Esophagus squamous epithelium (tissue), 5 donors: ENCODE data around the gene KAZN. TPM values are rescaled to one million over a fixed set of nuclear protein-coding genes. Genes with fewer than 3 reads are reported as not detected.

Experiments
- DNase-seq: peaks from one replicate; lab custom pipeline; 2025; lab: John Stamatoyannopoulos, UW
- H3K27ac ChIP-seq, 4 donors: fragments of 200-600 bp; sonication (generic); one replicate each; pipeline ENCODE4 v1.5.1; 2016 to 2019; ENCODE audit warnings: mild to moderate bottlenecking in 1 of 4
- H3K27me3 ChIP-seq, 4 donors: fragments of 200-600 bp; sonication (generic); 1 replicate in 3 of 4; 2 replicates in 1 of 4; pipeline versions ENCODE4 v1.5.1 to v1.6.0; 2017 to 2021; ENCODE audit warnings: antibody characterized with exemption in 1 of 4
- H3K36me3 ChIP-seq, 3 donors: fragments of 200-600 bp; sonication (generic); one replicate each; pipeline ENCODE4 v1.5.1; 2016 to 2019
- H3K4me1 ChIP-seq, 3 donors: fragments of 200-600 bp; sonication (generic); one replicate each; pipeline ENCODE4 v1.5.1; 2017 to 2019
- H3K4me3 ChIP-seq, 4 donors: fragments of 200-600 bp; sonication (generic); 1 replicate in 3 of 4; 2 replicates in 1 of 4; pipeline ENCODE4 v1.5.1; 2016 to 2019; ENCODE audit warnings: mild to moderate bottlenecking in 2 of 4, moderate library complexity in 1 of 4
- H3K9me3 ChIP-seq, 3 donors: fragments of 200-600 bp; sonication (generic); one replicate each; pipeline ENCODE4 v1.5.1; 2016 to 2019
- POLR2A ChIP-seq, 4 donors: fragments of 450-650 bp; IDR thresholded peaks; one replicate each; pipeline ENCODE4 v1.6.1; 2017; ENCODE audit warnings: antibody characterized with exemption in 4 of 4, mild to moderate bottlenecking in 4 of 4, moderate library complexity in 3 of 4
- WGBS, 2 donors: methylation state at CpG; one replicate each; pipeline ENCODE4 v1.1.5; 2018; 5-methylcytosine and 5-hydroxymethylcytosine counted together
- intact Hi-C: fragments of 100-400 bp; cut with DNase I; formaldehyde crosslinking; loops from one replicate; pipeline ENCODE4 v1.15.0; 2022
- total RNA-seq, 4 donors: library from RNA; depleted of rRNA; stranded (reverse); fragments of >200 nt; gene quantifications; one replicate each; pipeline ENCODE4 v1.1.0, GENCODE V29; 2016
- TF ChIP-seq, protein P1 (sequence below), 6 experiments: fragments of 450-650 bp in 4 of 6; fragments of 200-600 bp in 2 of 6; sonication (generic) in 2 of 6; IDR thresholded peaks; one replicate each; pipeline ENCODE4 v1.5.1; 2016 to 2019; ENCODE audit warnings: antibody characterized with exemption in 6 of 6, mild to moderate bottlenecking in 4 of 6, moderate library complexity in 4 of 6
- donor health status: DM: yes; HTN: yes; CAD: no.

KAZN gene
- total RNA-seq, 4 donors from 2014 or later: 25.0 to 54.5 (median 30.8) TPM

DNA sequence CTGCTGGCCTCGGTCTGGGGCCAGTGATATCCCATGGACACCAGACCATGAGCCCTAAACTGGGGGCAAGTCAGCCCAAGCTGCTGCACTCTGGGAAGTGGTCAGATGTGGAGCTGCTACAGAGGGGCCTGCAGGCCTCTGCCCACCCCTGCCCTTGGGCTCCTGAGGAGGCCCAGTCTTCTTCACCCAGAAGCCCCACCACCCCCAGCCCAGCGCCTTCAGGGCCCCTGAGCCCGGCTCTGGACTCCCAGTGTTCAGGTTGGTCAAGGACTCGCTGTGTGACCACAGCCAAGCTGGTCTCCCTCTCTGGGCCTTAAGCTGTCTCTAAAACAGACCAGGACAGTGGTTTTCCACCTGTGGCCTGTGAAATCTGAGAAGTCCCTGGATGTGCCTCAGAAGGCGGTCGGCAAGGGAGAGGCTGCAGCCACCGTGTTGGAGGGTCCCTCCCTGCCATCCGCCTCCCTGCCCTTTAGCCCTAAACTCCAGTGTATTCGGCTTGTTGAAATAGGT is 475.4 kb downstream of the KAZN start:
- no peak overlapping the region for H3K4me3 ChIP-seq
- no peak overlapping the region for H3K27ac ChIP-seq
- intact Hi-C loops: no loop called here
- peaks cover 0 to 4% (median 0%) of the 10 kb centered on the region in 3 donors for H3K36me3 ChIP-seq
- no peaks in the 10 kb centered on the region for H3K27me3 ChIP-seq
- no peak for DNase-seq
- H3K9me3 ChIP-seq: no peaks in the 10 kb centered on the region
- peaks cover 0 to 13% (median 0%) of the 10 kb centered on the region in 3 donors for H3K4me1 ChIP-seq
- 94 to 100% methylated on average over 2 to 5 of the region's 9 CpGs for WGBS, 2 donors
- TF ChIP-seq POLR2A (IDR thresholded peaks at IDR 0.05): no peak
- TF ChIP-seq, protein P1, sequence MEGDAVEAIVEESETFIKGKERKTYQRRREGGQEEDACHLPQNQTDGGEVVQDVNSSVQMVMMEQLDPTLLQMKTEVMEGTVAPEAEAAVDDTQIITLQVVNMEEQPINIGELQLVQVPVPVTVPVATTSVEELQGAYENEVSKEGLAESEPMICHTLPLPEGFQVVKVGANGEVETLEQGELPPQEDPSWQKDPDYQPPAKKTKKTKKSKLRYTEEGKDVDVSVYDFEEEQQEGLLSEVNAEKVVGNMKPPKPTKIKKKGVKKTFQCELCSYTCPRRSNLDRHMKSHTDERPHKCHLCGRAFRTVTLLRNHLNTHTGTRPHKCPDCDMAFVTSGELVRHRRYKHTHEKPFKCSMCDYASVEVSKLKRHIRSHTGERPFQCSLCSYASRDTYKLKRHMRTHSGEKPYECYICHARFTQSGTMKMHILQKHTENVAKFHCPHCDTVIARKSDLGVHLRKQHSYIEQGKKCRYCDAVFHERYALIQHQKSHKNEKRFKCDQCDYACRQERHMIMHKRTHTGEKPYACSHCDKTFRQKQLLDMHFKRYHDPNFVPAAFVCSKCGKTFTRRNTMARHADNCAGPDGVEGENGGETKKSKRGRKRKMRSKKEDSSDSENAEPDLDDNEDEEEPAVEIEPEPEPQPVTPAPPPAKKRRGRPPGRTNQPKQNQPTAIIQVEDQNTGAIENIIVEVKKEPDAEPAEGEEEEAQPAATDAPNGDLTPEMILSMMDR (IDR thresholded peaks at IDR 0.05): no peak

DNA sequence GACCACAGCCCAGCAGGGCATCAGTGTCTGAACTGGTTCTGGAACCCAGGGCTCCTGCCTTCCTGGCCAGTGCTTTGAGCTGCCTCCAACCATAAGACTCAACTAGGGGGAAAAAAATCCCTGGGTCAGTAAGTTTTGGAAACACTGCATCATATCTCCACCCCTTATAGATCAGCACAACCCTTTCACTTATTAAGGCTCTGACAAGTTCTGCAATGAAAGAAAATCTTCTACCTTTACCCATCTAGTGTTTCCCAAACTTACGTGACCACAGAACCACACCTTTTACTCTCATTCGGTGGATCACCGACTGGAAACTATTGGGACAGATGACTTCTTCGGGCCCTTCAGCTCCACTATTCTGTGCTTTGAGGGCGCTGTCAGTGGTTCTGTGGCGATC is 476.7 kb downstream of the KAZN start:
- TF ChIP-seq, protein P1 (IDR thresholded peaks at IDR 0.05): no peak
- no peak for TF ChIP-seq POLR2A (IDR thresholded peaks at IDR 0.05)
- H3K4me1 ChIP-seq: peaks cover 0 to 13% (median 0%) of the 10 kb centered on the region in 3 donors
- H3K36me3 ChIP-seq: peaks cover 0 to 2% (median 0%) of the 10 kb centered on the region in 3 donors
- no peaks in the 10 kb centered on the region for H3K9me3 ChIP-seq
- H3K27me3 ChIP-seq: no peaks in the 10 kb centered on the region
- intact Hi-C loops: no loop called here
- WGBS, 2 donors: 83 to 97% methylated on average over 6 of the region's 6 CpGs
- no peak overlapping the region for H3K4me3 ChIP-seq
- DNase-seq: no peak
- peak overlapping the region; percentile 16 to 65 (median 52) for H3K27ac ChIP-seq

DNA sequence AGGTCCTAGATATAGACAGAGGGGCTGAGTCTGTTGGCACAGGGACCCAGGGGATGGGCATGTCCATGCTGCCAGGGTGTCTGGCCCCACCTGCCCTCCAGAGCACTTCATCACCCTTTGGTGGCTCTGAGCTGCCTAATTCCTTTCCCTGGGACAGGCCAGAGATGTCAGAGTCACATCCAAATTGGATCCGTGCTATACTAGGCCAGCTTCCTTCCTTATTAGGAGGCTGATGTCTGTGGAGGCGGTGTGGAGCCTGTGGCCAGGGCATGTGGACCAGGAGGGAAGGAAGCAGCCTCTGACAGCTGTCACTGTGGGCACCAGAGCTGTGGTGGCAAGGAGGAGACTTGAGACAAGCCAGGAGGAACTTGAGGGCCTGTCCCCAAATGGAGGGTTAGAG is 477.3 kb downstream of the KAZN start:
- H3K9me3 ChIP-seq: no peaks in the 10 kb centered on the region
- WGBS, 2 donors: 50% methylated on average over 1 of the region's 2 CpGs; no CpG with 5 or more reads in 1 of the 2 donors
- H3K27me3 ChIP-seq: no peaks in the 10 kb centered on the region
- H3K27ac ChIP-seq: peak overlapping the region; percentile 16 to 65 (median 52)
- H3K36me3 ChIP-seq: no peaks in the 10 kb centered on the region
- intact Hi-C loops: no loop called here
- no peak for DNase-seq
- H3K4me1 ChIP-seq: peaks cover 0 to 13% (median 0%) of the 10 kb centered on the region in 3 donors
- TF ChIP-seq POLR2A (IDR thresholded peaks at IDR 0.05): no peak
- TF ChIP-seq, protein P1 (IDR thresholded peaks at IDR 0.05): no peak
- H3K4me3 ChIP-seq: no peak overlapping the region

DNA sequence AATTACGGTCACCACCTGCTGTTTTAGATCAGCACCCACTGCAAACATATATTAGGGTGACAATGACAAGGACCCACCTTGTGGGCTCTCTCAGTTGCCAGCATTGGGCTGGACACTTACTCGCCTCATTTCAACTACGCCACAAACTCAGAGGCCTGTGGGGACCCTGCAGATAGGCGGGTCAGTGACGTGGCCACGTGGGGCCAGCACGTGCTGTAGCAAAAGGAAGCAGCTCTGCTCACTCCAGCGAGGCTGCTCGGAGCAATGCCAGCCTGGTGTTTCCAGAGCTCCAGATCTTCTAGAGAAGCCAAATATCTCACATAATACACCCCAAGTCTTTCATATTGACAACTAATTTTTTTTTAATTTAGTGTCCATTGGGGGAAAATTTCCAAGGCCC is 478.3 kb downstream of the KAZN start:
- H3K4me3 ChIP-seq: no peak overlapping the region
- no peaks in the 10 kb centered on the region for H3K27me3 ChIP-seq
- no peak overlapping the region for H3K27ac ChIP-seq
- H3K4me1 ChIP-seq: peaks cover 0 to 13% (median 0%) of the 10 kb centered on the region in 3 donors
- WGBS, 2 donors: 79 to 92% methylated on average over 5 to 9 of the region's 9 CpGs
- no peaks in the 10 kb centered on the region for H3K9me3 ChIP-seq
- H3K36me3 ChIP-seq: no peaks in the 10 kb centered on the region
- intact Hi-C loops: no loop called here
- DNase-seq: no peak
- TF ChIP-seq, protein P1 (IDR thresholded peaks at IDR 0.05): no peak
- no peak for TF ChIP-seq POLR2A (IDR thresholded peaks at IDR 0.05)

DNA sequence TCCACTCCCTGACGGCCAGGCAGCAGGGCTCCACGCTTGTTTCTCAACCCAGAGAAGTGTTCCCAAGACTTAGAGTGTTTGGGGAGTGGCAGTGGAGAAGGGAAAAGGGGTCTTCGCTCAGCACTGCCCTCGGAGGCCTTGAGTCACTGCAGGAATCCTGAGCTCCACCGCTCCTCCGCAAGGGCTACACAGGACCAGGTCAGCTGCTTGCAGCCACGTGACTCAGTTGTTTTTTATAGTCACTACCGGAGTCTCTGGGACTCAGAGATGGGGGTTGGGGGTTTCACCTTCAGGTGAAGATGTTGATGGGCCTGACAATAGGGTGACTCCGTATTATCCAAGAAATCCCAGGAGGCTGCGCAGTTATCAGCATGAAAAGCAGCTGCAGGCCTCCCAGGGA is 478.9 kb downstream of the KAZN start:
- TF ChIP-seq POLR2A (IDR thresholded peaks at IDR 0.05): no peak
- TF ChIP-seq, protein P1 (IDR thresholded peaks at IDR 0.05): no peak
- Histone ChIP-seq H3K4me1 (peaks cover 0 to 13% (median 0%) of the 10 kb centered on the region in 3 donors), H3K27me3 (no peaks in the 10 kb centered on the region), H3K27ac (no peak overlapping the region), H3K4me3 (no peak overlapping the region), H3K36me3 (no peaks in the 10 kb centered on the region), H3K9me3 (no peaks in the 10 kb centered on the region)
- 77 to 88% methylated on average over 6 to 10 of the region's 10 CpGs for WGBS, 2 donors
- intact Hi-C loops: no loop called here
- DNase-seq: no peak
